T-helper 17 cell (primary cell): ENCODE results near the gene GIPC3. TPM values are rescaled to one million over a fixed set of nuclear protein-coding genes. Genes with fewer than 3 reads are reported as not detected.
A peak's percentile ranks its signal among the peaks of the same experiment; 100 is the strongest.
"Not testable (repeated sequence)": the region's sequence is repeated elsewhere in the genome, so short reads cannot be mapped to it uniquely, and the experiment has no call there.

Experiments used
- ATAC-seq: fragments of 150-1000 bp; cut with Tn5 transposase; 2 replicates; pipeline ENCODE4 v1.10.0; 2021; ENCODE audit warnings: mild to moderate bottlenecking, moderate library complexity
- DNase-seq, 3 donors: peaks; one replicate each; pipeline versions ENCODE4 v3.0.0 to v3.0.0-alpha.2; 2020 to 2021
- H3K9me3 ChIP-seq: one replicate; pipeline ENCODE4 v1.7.0; 2013; ENCODE audit warnings: low read length, mild to moderate bottlenecking; ENCODE audit not compliant: control insufficient read depth, poor library complexity, severe bottlenecking
- H3K27ac Mint-ChIP-seq: one replicate; pipeline ENCODE4 v1.8.0; 2022; ENCODE audit warnings: mild to moderate bottlenecking, moderate library complexity, mixed read lengths
- H3K27me3 Mint-ChIP-seq: one replicate; pipeline ENCODE4 v1.8.0; 2022; ENCODE audit warnings: mixed read lengths
- H3K36me3 Mint-ChIP-seq: one replicate; pipeline ENCODE4 v1.8.0; 2022; ENCODE audit warnings: low read depth, mixed read lengths
- H3K4me1 Mint-ChIP-seq: one replicate; pipeline ENCODE4 v1.8.0; 2022; ENCODE audit warnings: mild to moderate bottlenecking, mixed read lengths
- H3K4me3 Mint-ChIP-seq: one replicate; pipeline ENCODE4 v1.8.0; 2022; ENCODE audit warnings: mild to moderate bottlenecking, moderate library complexity, mixed read lengths
- total RNA-seq, 4 donors: library from RNA in 2 of 4; stranded (reverse) in 2 of 4; gene quantifications; one replicate each; pipeline ENCODE4 v1.2.3 and lab custom pipeline; 2022 to 2026

The GIPC3 gene
- total RNA-seq, 2 donors from 2014 or later = 0.42 to 3.3 TPM

DNA sequence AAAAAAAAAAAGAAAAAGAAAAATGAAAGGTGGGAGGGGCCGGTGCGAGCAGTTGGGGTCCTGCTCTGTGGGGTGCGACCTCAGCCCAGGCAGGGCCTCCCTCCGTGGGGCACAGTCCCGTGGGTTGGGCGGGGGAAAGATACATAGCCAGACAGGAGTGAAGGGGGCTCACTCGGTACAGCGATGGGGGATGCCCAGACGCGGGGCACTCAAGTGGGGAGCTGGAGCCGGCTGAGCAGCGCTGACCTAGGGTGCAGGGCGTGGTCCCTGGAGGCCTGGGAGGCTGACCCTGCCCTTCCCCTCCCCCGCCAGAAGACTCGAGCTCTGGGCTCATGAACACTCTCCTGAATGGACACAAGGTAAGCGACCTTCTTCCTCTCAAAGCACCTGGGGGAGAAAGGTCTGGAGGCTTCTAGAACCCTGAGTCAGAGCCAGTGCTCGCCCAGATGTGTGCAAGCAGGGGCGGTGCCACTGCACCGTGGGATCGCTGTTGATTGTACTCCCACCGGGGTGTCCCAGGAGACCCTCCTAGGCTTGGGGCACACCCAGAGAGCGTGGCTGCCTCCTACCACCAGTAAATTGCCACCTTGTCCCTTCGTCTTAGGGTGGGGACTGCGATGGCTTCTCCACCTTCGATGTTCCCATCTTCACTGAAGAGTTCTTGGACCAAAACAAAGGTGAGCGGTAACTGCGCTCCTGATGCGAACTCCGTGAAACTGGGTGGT, 9.2 kb upstream of the GIPC3 start:
- no peaks in the 10 kb centered on the region for H3K9me3 ChIP-seq
- no peak for DNase-seq
- no peak for ATAC-seq
- no peak overlapping the region for H3K4me3 Mint-ChIP-seq
- no peak overlapping the region for H3K27ac Mint-ChIP-seq
- H3K27me3 Mint-ChIP-seq = no peaks in the 10 kb centered on the region
- no peaks in the 10 kb centered on the region for H3K36me3 Mint-ChIP-seq
- peaks cover 16% of the 10 kb centered on the region for H3K4me1 Mint-ChIP-seq

DNA sequence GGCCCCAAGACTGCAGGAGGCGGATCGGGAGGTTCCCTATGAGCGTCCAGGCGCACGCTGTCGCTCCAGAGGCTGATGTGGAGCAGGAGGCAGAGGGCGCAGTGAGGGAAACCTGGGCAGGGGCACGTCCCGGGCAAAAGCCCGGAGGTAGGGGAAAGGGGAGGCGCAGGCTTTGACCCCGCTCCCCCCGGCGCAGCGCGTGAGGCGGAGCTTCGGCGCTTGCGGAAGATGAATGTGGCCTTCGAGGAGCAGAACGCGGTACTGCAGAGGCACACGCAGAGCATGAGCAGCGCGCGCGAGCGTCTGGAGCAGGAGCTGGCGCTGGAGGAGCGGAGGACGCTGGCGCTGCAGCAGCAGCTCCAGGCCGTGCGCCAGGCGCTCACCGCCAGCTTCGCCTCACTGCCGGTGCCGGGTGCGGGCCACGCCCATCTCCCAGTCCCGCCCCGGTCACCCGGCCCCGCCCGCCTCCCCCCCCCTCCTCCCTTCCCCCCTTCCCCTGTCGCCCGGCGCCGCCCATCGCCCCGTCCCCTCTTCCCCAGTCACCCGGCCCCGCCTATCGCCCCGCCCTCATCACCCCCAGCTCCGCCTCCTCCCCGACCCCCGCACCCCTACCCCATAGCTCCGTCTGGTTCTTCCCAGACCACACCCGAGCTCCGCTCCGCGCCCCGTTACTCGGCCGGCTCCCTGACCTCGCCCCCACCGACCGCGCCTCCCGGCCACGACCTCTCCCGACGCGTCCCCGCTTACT, 8.4 kb upstream of the GIPC3 start:
- Mint-ChIP-seq H3K27ac (no peak overlapping the region), H3K27me3 (no peaks in the 10 kb centered on the region), H3K4me1 (peaks cover 13% of the 10 kb centered on the region), H3K36me3 (no peaks in the 10 kb centered on the region), H3K4me3 (no peak overlapping the region)
- H3K9me3 ChIP-seq = no peaks in the 10 kb centered on the region
- ATAC-seq (no peak), DNase-seq (no peak)

DNA sequence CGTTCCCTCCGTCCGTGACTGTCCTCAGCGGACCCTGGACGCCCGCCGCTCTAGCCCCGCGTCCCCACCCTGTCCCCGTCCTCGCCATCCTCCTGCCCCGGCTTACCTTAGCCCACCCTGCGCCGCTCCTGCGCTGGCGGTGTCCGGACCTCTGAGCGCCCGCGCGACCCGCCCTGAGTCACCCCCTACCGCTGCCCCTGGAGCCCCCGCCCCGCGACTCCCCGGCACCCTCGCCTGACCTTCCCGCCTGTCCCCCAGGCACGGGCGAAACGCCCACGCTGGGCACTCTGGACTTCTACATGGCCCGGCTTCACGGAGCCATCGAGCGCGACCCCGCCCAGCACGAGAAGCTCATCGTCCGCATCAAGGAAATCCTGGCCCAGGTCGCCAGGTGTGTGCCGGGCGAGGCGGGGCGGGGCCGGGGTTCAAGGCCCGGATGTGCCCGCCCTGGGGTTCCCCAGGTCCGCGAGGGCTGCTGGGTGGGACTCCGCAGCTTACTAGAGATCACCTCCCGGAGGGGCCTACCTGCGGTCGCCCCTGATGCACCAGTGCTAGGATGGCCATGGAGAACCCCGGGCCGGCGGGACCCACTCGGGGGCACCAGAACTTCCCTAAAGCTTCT, 7.4 kb upstream of the GIPC3 start:
- no peaks in the 10 kb centered on the region for H3K27me3 Mint-ChIP-seq
- no peak for ATAC-seq
- no peaks in the 10 kb centered on the region for H3K36me3 Mint-ChIP-seq
- no peak overlapping the region for H3K27ac Mint-ChIP-seq
- peaks cover 6% of the 10 kb centered on the region for H3K4me1 Mint-ChIP-seq
- no peak overlapping the region for H3K4me3 Mint-ChIP-seq
- DNase-seq = no peak
- H3K9me3 ChIP-seq = no peaks in the 10 kb centered on the region

DNA sequence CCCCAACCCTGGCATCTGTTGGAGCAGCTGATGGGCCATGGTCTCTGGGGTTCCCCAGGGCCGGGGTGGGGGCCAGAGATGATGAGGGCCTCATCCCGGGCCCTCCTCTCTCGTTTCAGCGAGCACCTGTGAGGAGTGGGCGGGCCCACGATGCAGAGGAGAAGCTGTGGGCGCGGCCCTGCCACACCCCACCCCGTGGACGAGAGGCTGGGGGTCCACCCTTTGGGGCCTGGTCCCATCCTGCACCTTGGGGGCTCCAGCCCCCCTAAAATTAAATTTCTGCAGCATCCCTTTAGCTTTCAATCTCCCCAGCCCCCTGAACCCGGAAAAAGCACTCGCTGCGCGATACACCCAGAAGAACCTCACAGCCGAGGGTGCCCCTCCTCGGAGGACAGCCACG, 6.9 kb upstream of the GIPC3 start:
- no peak overlapping the region for H3K27ac Mint-ChIP-seq

DNA sequence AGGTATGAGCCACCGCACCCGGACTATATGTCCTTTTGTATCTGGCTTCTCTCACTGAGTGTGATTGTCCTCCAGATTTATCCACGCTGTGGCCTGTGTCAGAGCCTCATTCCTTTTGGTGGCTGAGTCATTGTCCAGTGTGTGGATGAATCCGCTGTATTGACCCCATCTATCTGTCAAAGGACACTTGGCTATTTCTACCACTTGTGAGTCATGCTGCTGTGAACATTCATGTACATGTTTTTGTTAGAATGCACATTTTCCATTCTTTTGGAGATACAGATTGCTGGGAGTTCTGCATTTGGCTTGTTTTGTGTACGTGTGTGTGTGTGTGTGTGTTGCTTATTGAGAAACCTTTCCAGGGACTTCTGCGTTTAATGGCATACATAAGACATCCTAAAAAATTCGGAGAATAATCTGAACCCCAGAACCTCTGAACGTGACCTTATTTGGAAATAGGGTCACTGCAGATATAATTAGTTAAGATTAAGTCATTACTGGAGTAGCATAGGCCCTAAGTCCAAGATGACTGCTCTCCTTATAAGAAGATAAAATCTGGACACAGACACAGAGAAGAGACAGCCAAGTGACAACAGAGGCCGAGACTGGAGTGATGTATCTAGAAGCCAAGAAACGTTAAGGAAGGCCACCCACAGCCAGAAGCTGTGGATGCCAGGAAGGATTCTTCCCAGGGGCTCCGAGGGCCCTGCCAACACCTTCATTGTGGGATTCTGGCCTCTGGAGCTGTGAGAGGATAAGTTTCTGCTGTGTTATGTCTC, 4.9 kb upstream of the GIPC3 start:
- no peak overlapping the region for H3K27ac Mint-ChIP-seq
- H3K9me3 ChIP-seq = no peaks in the 10 kb centered on the region
- DNase-seq = no peak
- ATAC-seq = no peak
- H3K36me3 Mint-ChIP-seq = no peaks in the 10 kb centered on the region
- H3K27me3 Mint-ChIP-seq = no peaks in the 10 kb centered on the region
- H3K4me1 Mint-ChIP-seq = no peaks in the 10 kb centered on the region
- no peak overlapping the region for H3K4me3 Mint-ChIP-seq

More for the DNA sequence above, 6.9 kb upstream of the GIPC3 start:
- Mint-ChIP-seq H3K4me3 (no peak overlapping the region), H3K4me1 (peaks cover 6% of the 10 kb centered on the region), H3K36me3 (no peaks in the 10 kb centered on the region), H3K27me3 (no peaks in the 10 kb centered on the region)
- H3K9me3 ChIP-seq = no peaks in the 10 kb centered on the region
- no peak for DNase-seq
- ATAC-seq = no peak

DNA sequence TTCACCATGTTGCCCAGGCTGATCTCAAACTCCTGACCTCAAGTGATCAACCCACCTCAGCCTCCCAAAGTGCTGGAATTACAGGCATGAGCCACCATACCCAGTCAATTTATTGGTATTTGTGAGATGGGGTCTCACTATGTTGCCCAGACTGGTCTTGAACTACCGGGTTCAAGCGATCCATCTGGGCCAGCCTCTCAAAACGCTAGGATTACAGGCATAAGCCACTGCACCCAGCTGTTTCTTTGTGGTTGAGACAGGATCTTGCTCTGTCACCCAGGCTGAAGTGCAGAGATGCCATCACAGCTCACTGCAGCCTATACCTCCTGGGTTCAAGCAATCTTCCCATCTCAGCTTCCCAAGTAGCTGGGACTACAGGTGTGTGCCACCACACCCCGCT, 3.5 kb upstream of the GIPC3 start:
- DNase-seq, H3K4me1 Mint-ChIP-seq, ATAC-seq, H3K4me3 Mint-ChIP-seq, H3K27ac Mint-ChIP-seq, H3K27me3 Mint-ChIP-seq, H3K9me3 ChIP-seq, H3K36me3 Mint-ChIP-seq: not testable (repeated sequence)

DNA sequence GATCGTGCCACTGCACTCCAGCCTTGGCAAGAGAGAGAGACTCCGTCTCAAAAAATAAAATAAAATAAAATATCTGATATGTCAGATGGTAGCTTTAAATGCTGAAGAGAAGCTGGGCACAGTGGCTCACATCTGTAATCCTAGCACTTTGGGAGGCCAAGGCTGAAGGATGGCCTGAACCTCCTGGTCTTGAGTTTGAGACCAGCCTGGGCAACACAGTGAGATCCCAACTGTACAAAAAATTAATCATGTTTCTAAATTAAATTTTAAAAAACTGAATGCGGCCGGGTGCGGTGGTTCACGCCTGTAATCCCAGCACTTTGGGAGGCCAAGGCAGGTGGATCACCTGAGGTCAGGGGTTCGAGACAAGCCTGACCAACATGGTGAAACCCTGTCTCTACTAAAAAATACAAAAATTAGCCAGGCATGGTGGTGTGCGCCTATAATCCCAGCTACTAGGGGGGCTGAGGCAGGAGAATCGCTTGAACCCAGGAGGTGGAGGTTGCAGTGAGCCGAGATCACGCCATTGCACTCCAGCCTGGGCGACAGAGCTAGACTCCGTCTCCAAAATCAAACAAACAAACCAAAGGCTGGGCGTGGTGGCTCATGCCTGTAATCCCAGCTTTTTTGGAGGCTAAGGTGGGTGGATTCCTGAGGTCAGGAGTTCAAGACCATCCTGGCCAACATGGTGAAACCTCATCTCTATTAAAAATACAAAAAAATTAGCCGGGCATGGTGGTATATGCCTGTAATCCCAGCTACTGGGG, 1.1 kb upstream of the GIPC3 start:
- H3K27me3 Mint-ChIP-seq, ATAC-seq, H3K4me3 Mint-ChIP-seq, H3K9me3 ChIP-seq, H3K36me3 Mint-ChIP-seq, H3K27ac Mint-ChIP-seq, H3K4me1 Mint-ChIP-seq, DNase-seq: not testable (repeated sequence)

DNA sequence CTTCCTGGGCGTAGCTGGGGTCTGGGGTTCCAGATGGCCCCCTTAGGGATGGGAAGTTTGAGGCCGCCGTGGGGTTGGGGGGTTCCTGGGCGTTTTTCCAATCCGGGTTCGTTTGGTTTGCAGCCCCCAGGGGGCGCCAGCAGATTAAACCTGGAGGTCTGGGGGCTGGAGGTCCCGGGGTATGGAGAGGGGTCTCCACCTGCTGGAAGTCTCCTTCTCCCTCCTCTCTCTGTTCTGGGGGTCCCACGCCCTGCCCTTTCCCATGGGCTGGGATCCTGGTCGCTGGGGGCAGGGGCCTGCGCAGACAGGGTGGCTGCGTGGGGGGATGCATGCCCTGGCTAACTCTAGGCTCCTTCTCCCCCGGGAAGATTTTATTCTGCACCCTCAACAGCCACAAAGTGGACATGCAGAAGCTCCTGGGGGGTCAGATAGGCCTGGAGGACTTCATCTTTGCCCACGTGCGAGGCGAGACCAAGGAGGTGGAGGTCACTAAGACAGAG, 899 bp downstream of the GIPC3 start:
- ATAC-seq = peak; percentile 42
- no peak overlapping the region for H3K27ac Mint-ChIP-seq
- H3K4me1 Mint-ChIP-seq = no peaks in the 10 kb centered on the region

DNA sequence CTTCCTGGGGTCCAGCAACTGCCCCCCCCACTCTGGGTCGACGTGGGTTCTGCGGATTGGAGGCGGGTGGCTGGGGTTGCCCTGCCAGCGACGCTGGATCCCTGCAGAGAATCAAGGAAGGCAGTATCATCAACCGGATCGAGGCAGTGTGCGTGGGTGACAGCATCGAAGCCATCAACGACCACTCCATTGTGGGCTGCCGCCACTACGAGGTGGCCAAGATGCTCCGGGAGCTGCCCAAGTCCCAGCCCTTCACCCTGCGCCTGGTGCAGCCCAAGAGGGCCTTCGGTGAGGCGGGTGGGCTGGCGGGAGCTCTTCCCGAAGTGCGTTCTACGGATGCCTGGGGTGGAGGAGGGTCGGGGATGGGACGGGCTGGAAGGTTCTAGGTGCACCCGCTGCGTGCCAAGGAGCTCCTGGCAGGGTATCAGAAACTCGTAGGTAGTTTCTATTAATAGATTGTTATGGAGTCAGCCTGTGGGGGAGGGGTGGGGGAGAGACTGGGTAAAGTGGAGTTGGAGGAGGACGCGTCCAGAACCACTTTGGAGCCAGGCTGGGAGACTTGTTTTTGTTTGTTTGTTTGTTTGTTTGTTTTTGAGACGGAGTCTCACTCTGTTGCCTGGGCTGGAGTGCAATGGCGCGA, 1.5 kb downstream of the GIPC3 start:
- Mint-ChIP-seq H3K27me3 (no peaks in the 10 kb centered on the region), H3K36me3 (no peaks in the 10 kb centered on the region), H3K4me1 (no peaks in the 10 kb centered on the region), H3K27ac (no peak overlapping the region), H3K4me3 (no peak overlapping the region)
- DNase-seq (no peak), ATAC-seq (no peak)
- no peaks in the 10 kb centered on the region for H3K9me3 ChIP-seq

More for the DNA sequence above, 899 bp downstream of the GIPC3 start:
- Mint-ChIP-seq H3K36me3 (no peaks in the 10 kb centered on the region), H3K4me3 (peak overlapping the region; percentile 28), H3K27me3 (no peaks in the 10 kb centered on the region)
- peak in 1 of 3 donors; percentile 43 for DNase-seq
- H3K9me3 ChIP-seq = no peaks in the 10 kb centered on the region

DNA sequence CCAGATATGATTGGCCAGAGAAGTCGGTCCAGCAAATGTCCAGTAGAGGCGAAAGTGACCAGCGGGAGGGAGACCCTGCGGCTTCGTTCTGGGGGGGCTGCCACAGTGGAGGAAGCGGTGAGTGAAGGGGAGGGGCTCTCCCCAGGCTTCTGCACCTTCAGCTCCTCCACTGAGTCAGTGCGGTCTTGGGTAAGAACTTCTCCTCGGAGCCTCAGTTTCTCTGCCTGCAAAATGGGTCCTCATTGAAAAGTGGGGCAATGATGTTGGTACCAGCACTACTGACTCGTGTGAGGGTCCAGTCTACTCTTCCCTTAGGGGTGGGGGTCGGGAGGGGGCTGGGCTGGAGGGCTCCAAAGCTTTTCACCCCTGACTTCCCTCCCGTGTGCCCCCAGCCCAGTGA, 4.2 kb downstream of the GIPC3 start:
- no peaks in the 10 kb centered on the region for H3K36me3 Mint-ChIP-seq
- no peaks in the 10 kb centered on the region for H3K27me3 Mint-ChIP-seq
- ATAC-seq (no peak), DNase-seq (no peak)
- H3K27ac Mint-ChIP-seq = no peak overlapping the region
- H3K9me3 ChIP-seq = no peaks in the 10 kb centered on the region
- H3K4me3 Mint-ChIP-seq = no peak overlapping the region
- H3K4me1 Mint-ChIP-seq = no peaks in the 10 kb centered on the region

DNA sequence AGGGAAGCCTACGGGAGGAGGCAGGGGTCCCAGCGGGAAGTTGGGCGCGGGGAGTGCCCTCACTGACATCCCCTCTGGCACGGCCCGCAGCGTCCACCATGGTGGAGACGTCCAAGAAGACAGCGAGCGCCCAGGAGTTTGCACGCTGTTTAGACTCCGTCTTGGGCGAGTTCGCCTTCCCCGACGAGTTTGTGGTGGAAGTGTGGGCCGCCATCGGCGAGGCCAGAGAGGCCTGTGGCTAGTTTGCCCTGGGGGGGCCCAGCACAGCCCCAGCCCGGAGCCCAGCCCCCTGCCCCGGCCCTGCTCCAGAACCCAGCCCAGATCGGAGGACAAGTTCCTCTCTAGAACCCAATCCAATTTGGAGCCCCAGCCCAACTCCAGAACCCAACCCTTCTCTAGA, 4.7 kb downstream of the GIPC3 start:
- Mint-ChIP-seq H3K4me3 (no peak overlapping the region), H3K27ac (no peak overlapping the region), H3K4me1 (no peaks in the 10 kb centered on the region), H3K27me3 (no peaks in the 10 kb centered on the region), H3K36me3 (no peaks in the 10 kb centered on the region)
- ATAC-seq (no peak), DNase-seq (no peak)
- no peaks in the 10 kb centered on the region for H3K9me3 ChIP-seq

DNA sequence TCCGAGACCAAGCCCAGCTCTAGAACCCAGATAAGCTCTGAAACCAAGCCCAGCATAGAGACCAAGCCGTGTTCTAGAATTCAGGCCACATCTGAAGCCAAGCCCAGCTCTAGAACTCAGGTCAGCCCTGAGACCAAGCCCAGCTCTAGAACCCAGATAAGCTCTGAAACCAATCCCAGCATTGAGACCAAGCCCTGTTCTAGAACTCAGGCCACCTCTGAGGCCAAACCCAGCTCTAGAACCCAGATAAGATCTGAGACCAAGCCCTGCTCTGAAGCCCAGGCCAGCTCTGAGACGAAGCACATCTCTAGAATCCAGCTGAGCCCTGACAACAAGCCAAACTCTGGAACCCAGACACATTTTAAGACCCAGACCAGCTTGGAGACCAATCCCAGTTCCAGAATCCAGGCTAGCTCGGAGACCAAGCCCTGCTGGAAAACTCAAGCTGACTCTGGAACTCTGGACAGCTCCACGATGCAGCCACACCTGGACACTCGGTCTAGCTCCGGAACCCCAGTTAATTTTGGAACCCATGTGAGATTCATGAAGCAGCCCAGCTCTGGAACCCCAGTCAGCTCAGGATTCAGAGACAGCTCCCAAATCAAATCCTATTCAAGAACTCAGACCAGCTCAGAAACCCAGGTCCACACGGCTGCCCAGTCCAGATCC, 5.8 kb downstream of the GIPC3 start:
- Mint-ChIP-seq H3K4me1 (no peaks in the 10 kb centered on the region), H3K36me3 (no peaks in the 10 kb centered on the region), H3K27me3 (no peaks in the 10 kb centered on the region), H3K27ac (no peak overlapping the region), H3K4me3 (no peak overlapping the region)
- no peak for DNase-seq
- no peaks in the 10 kb centered on the region for H3K9me3 ChIP-seq
- no peak for ATAC-seq
